Measurements from ENCODE around the gene ESYT1. TPM values are rescaled to one million over a fixed set of nuclear protein-coding genes. Genes with fewer than 3 reads are reported as not detected.

ESYT1 gene
- total RNA-seq, 2 experiments from 2014 or later: 85.9 to 112 TPM

GRCh38 chr12:56082382-56082781 lies 45.7 kb upstream of the ESYT1 start:
- Histone ChIP-seq H3K9me3 (ENCODE audit: low read length) (no peaks in the 10 kb centered on the region), H3K36me3 (ENCODE audit: insufficient read depth, low read length) (no peaks in the 10 kb centered on the region), H3K27ac (ENCODE audit: low read depth, low read length, poor library complexity, severe bottlenecking) (no peak overlapping the region), H3K4me1 (ENCODE audit: insufficient read depth, low read length, poor library complexity, severe bottlenecking) (peaks cover 16% of the 10 kb centered on the region), H2AFZ (ENCODE audit: low read length) (no peak overlapping the region), H3K4me3 (ENCODE audit: low read depth, low read length, poor library complexity, severe bottlenecking) (no peak overlapping the region), H3K9me2 (ENCODE audit: insufficient read depth, low read length) (no peaks in the 10 kb centered on the region), H3K4me2 (ENCODE audit: low read length) (no peak overlapping the region), H3K79me2 (ENCODE audit: insufficient read depth, low read depth, low read length) (no peaks in the 10 kb centered on the region), H4K20me1 (ENCODE audit: insufficient read depth, low read length) (no peaks in the 10 kb centered on the region)
- no TSS peak for BruUV-seq (replicated peaks)
- CTCF ChIA-PET (ENCODE audit: unreplicated experiment): no interaction called here
- TF ChIP-seq CTCF (conservative IDR thresholded peaks at IDR 0.05; ENCODE audit: low read length) (no peak), EZH2phosphoT487 (IDR thresholded peaks at IDR 0.05; ENCODE audit: borderline replicate concordance, low read depth, low read length) (no peak)
- POLR2A ChIA-PET: interaction anchor here (0.6 kb wide), 3 partner anchors 22 to 1093 kb away, joined by 3 read pairs; partner anchors contain the start of gene PA2G4
- no peak for DNase-seq (ENCODE audit: low spot score)
- intact Hi-C loops (cut with micrococcal nuclease; ENCODE audit: unreplicated experiment): no loop called here

- Histone ChIP-seq H4K20me1 (ENCODE audit: insufficient read depth, low read length) (no peaks in the 10 kb centered on the region), H3K9me2 (ENCODE audit: insufficient read depth, low read length) (no peaks in the 10 kb centered on the region), H3K79me2 (ENCODE audit: insufficient read depth, low read depth, low read length) (no peaks in the 10 kb centered on the region), H3K4me1 (ENCODE audit: insufficient read depth, low read length, poor library complexity, severe bottlenecking) (peaks cover 16% of the 10 kb centered on the region), H3K4me2 (ENCODE audit: low read length) (no peak overlapping the region), H3K27ac (ENCODE audit: low read depth, low read length, poor library complexity, severe bottlenecking) (no peak overlapping the region), H3K36me3 (ENCODE audit: insufficient read depth, low read length) (no peaks in the 10 kb centered on the region), H2AFZ (ENCODE audit: low read length) (no peak overlapping the region), H3K4me3 (ENCODE audit: low read depth, low read length, poor library complexity, severe bottlenecking) (no peak overlapping the region), H3K9me3 (ENCODE audit: low read length) (no peaks in the 10 kb centered on the region)
- DNase-seq (ENCODE audit: low spot score): no peak
- ChIA-PET POLR2A (no interaction called here), CTCF (ENCODE audit: unreplicated experiment) (no interaction called here)
- BruUV-seq (replicated peaks): no TSS peak
- intact Hi-C loops (cut with micrococcal nuclease; ENCODE audit: unreplicated experiment): no loop called here
- TF ChIP-seq EZH2phosphoT487 (IDR thresholded peaks at IDR 0.05; ENCODE audit: borderline replicate concordance, low read depth, low read length) (no peak), CTCF (conservative IDR thresholded peaks at IDR 0.05; ENCODE audit: low read length) (no peak)
These were observed 45.1 kb upstream of the ESYT1 start for GRCh38 chr12:56082967-56083366.

GRCh38 chr12:56084958-56085543 lies 43.0 kb upstream of the ESYT1 start:
- H3K9me3 ChIP-seq (ENCODE audit: low read length): no peaks in the 10 kb centered on the region
- no peak overlapping the region for H3K27ac ChIP-seq (ENCODE audit: low read depth, low read length, poor library complexity, severe bottlenecking)
- peaks cover 8% of the 10 kb centered on the region for H3K4me1 ChIP-seq (ENCODE audit: insufficient read depth, low read length, poor library complexity, severe bottlenecking)
- H3K79me2 ChIP-seq (ENCODE audit: insufficient read depth, low read depth, low read length): no peaks in the 10 kb centered on the region
- BruUV-seq (replicated peaks): no TSS peak
- H3K9me2 ChIP-seq (ENCODE audit: insufficient read depth, low read length): no peaks in the 10 kb centered on the region
- H3K4me2 ChIP-seq (ENCODE audit: low read length): no peak overlapping the region
- TF ChIP-seq EZH2phosphoT487 (IDR thresholded peaks at IDR 0.05; ENCODE audit: borderline replicate concordance, low read depth, low read length) (no peak), CTCF (conservative IDR thresholded peaks at IDR 0.05; ENCODE audit: low read length) (peak; percentile 73)
- no peaks in the 10 kb centered on the region for H3K36me3 ChIP-seq (ENCODE audit: insufficient read depth, low read length)
- H4K20me1 ChIP-seq (ENCODE audit: insufficient read depth, low read length): no peaks in the 10 kb centered on the region
- H3K4me3 ChIP-seq (ENCODE audit: low read depth, low read length, poor library complexity, severe bottlenecking): no peak overlapping the region
- POLR2A ChIA-PET: interaction anchor here (0.6 to 0.7 kb wide), 2 partner anchors 247 to 653 kb away, joined by 3 to 7 read pairs; no protein-coding TSS in a partner anchor
- no peak overlapping the region for H2AFZ ChIP-seq (ENCODE audit: low read length)
- CTCF ChIA-PET (ENCODE audit: unreplicated experiment): interaction anchor here (0.5 to 0.8 kb wide), 3 partner anchors 38 to 1527 kb away, joined by 3 to 11 read pairs (median 7); no protein-coding TSS in a partner anchor
- peak; percentile 49 for DNase-seq (ENCODE audit: low spot score)
- intact Hi-C loops (cut with micrococcal nuclease; ENCODE audit: unreplicated experiment): no loop called here
